A549 (cell line): ENCODE measurements around the gene VAT1L.

Experiments
- CHD4 ChIP-seq: fragments of 200-600 bp; sonication (generic); IDR thresholded peaks from 2 replicates; pipeline ENCODE4 v1.6.1; 2016; ENCODE audit warnings: antibody characterized with exemption, mild to moderate bottlenecking, borderline replicate concordance
- ESRRA ChIP-seq: fragments of 150-350 bp; IDR thresholded peaks from 2 replicates; pipeline ENCODE4 v1.6.1; 2014; ENCODE audit warnings: mild to moderate bottlenecking, low read length, borderline replicate concordance
- JUN ChIP-seq, 2 experiments: fragments of >200 bp; sonication (Bioruptor Twin); formaldehyde crosslinking; IDR thresholded peaks; 2 replicates in 1 of 2; 3 replicates in 1 of 2; pipeline ENCODE4 v1.6.1; 2016 to 2017
- KDM1A ChIP-seq: fragments of 200-600 bp; sonication (generic); IDR thresholded peaks from 2 replicates; pipeline ENCODE4 v1.6.1; 2016; ENCODE audit warnings: low read depth, mild to moderate bottlenecking
- NR3C1 ChIP-seq: fragments of >200 bp; sonication (Bioruptor Twin); formaldehyde crosslinking; IDR thresholded peaks from 3 replicates; pipeline ENCODE4 v1.6.1; 2017
- TF ChIP-seq, protein P1 (sequence below): fragments of 250-450 bp; sonication (Bioruptor Pico); IDR thresholded peaks from 2 replicates; pipeline ENCODE4 v1.5.0; 2021; ENCODE audit warnings: mild to moderate bottlenecking, moderate library complexity, borderline replicate concordance
- TF ChIP-seq, protein P2 (sequence below): IDR thresholded peaks from 2 replicates; pipeline ENCODE4 v1.6.1; 2012

DNA sequence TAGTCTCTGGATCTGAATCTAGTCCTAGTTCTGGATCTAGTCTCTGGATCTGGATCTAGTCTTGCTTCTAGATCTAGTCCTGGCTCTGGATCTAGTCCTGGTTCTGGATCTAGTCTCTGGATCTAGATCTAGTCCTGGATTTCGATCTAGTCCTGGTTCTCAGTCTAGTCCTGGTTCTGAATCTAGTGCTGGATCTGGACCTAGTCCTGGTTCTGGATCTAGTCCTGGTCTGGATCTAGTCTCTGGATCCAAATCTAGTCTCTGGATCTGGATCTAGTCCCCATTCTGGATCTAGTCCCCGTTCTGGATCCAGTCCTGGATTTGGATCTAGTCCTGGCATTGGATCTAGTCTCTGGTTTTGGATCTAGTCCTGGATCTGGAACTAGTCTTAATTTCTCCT lies 29.9 kb upstream of the VAT1L start:
- TF ChIP-seq, protein P1, sequence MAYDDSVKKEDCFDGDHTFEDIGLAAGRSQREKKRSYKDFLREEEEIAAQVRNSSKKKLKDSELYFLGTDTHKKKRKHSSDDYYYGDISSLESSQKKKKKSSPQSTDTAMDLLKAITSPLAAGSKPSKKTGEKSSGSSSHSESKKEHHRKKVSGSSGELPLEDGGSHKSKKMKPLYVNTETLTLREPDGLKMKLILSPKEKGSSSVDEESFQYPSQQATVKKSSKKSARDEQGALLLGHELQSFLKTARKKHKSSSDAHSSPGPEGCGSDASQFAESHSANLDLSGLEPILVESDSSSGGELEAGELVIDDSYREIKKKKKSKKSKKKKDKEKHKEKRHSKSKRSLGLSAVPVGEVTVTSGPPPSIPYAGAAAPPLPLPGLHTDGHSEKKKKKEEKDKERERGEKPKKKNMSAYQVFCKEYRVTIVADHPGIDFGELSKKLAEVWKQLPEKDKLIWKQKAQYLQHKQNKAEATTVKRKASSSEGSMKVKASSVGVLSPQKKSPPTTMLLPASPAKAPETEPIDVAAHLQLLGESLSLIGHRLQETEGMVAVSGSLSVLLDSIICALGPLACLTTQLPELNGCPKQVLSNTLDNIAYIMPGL, result no peak
- no peak for TF ChIP-seq KDM1A
- TF ChIP-seq, protein P2, sequence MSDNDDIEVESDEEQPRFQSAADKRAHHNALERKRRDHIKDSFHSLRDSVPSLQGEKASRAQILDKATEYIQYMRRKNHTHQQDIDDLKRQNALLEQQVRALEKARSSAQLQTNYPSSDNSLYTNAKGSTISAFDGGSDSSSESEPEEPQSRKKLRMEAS, result no peak
- TF ChIP-seq JUN (IDR thresholded peaks at IDR 0.05), result no peak
- TF ChIP-seq ESRRA, result no peak
- no peak for TF ChIP-seq NR3C1
- TF ChIP-seq CHD4, result no peak
